BJ (cell line): Measurements from ENCODE around the gene GCK. TPM values are rescaled to one million over a fixed set of nuclear protein-coding genes. Genes with fewer than 3 reads are reported as not detected.

Source experiments
- CTCF ChIA-PET: fragments of 350-600 bp; formaldehyde crosslinking; extraction: SDS; loops from one replicate; lab custom pipeline; 2021; ENCODE audit warnings: antibody characterized with exemption, inconsistent platforms; lab: Yijun Ruan, JAX
- POLR2A ChIA-PET: fragments of 300-600 bp; sonication (Branson Sonifier 250); formaldehyde crosslinking; extraction: SDS; loops from one replicate; lab custom pipeline; 2021; ENCODE audit warnings: antibody characterized with exemption; lab: Charles Lee
- DNase-seq: peaks from one replicate; pipeline ENCODE4 v3.0.0-alpha.2; 2011; ENCODE audit warnings: low read depth
- H3K27me3 ChIP-seq: 2 replicates; pipeline ENCODE4 v1.6.0; 2011; ENCODE audit warnings: low read length; ENCODE audit not compliant: control insufficient read depth, insufficient read depth
- H3K36me3 ChIP-seq: 2 replicates; pipeline ENCODE4 v1.5.1; 2011; ENCODE audit warnings: low read length; ENCODE audit not compliant: control insufficient read depth, insufficient read depth
- H3K4me3 ChIP-seq: 2 replicates; pipeline ENCODE4 v1.5.1; 2011; ENCODE audit warnings: low read depth, mild to moderate bottlenecking, control low read depth, low read length
- CTCF ChIP-seq: IDR thresholded peaks from 2 replicates; pipeline ENCODE4 v1.5.1; 2011; ENCODE audit warnings: low read depth, mild to moderate bottlenecking, control low read depth, inconsistent platforms, low read length, moderate library complexity; ENCODE audit not compliant: insufficient read depth
- polyA plus RNA-seq: library from polyadenylated mRNA; depleted of rRNA; stranded (reverse); fragments of >200 nt; gene quantifications from 2 replicates; pipeline ENCODE4 v1.2.3, GENCODE V29; 2011

GCK gene
- polyA plus RNA-seq, 1 experiment: 0.40 TPM

- no peak for DNase-seq
- CTCF ChIA-PET: interaction anchor here (1.2 to 1.7 kb wide), 2 partner anchors 10 to 55 kb away, joined by 3 to 4 read pairs; no protein-coding TSS in a partner anchor
- Histone ChIP-seq H3K36me3 (no peaks in the 10 kb centered on the region), H3K4me3 (no peak within 1 kb of the TSS), H3K27me3 (peaks cover 5% of the 10 kb centered on the region)
- no peak for TF ChIP-seq CTCF
- POLR2A ChIA-PET: no interaction called here
These were observed 47.9 kb downstream of the GCK start, which contains the start of gene MYL7 for GRCh38 chr7:44141221-44141850. Gene MYL7, minus strand, starts transcription at chr7:44141332. Its CDS starts 27 bp downstream, at chr7:44141305.

- Histone ChIP-seq H3K4me3 (no peak overlapping the region), H3K36me3 (no peaks in the 10 kb centered on the region), H3K27me3 (peaks cover 5% of the 10 kb centered on the region)
- DNase-seq: no peak
- POLR2A ChIA-PET: no interaction called here
- CTCF ChIA-PET: no interaction called here
- TF ChIP-seq CTCF: no peak
These were observed 48.9 kb downstream of the GCK start for GRCh38 chr7:44140341-44140740.

- TF ChIP-seq CTCF: no peak
- no peak overlapping the region for H3K4me3 ChIP-seq
- H3K36me3 ChIP-seq: no peaks in the 10 kb centered on the region
- CTCF ChIA-PET: no interaction called here
- POLR2A ChIA-PET: no interaction called here
- peaks cover 3% of the 10 kb centered on the region for H3K27me3 ChIP-seq
- DNase-seq: no peak
These were observed 49.8 kb downstream of the GCK start for GRCh38 chr7:44139311-44140010.

GRCh38 chr7:44138698-44139097, 50.5 kb downstream of the GCK start:
- Histone ChIP-seq H3K36me3 (no peaks in the 10 kb centered on the region), H3K27me3 (0 out of 2 replicates have a peak, but pooled peaks cover 2% of the 10 kb centered on the region), H3K4me3 (no peak overlapping the region)
- no peak for DNase-seq
- ChIA-PET POLR2A (no interaction called here), CTCF (no interaction called here)
- no peak for TF ChIP-seq CTCF

- no peak for DNase-seq
- no peak for TF ChIP-seq CTCF
- CTCF ChIA-PET: interaction anchor here (1.1 kb wide), 1 partner anchor 13 kb away, joined by 3 read pairs; the partner anchor contains the start of gene POLD2
- POLR2A ChIA-PET: no interaction called here
- H3K36me3 ChIP-seq: no peaks in the 10 kb centered on the region
- 0 out of 2 replicates have a peak, but pooled peaks cover 2% of the 10 kb centered on the region for H3K27me3 ChIP-seq
- no peak overlapping the region for H3K4me3 ChIP-seq
These were observed 52.5 kb downstream of the GCK start for GRCh38 chr7:44136731-44137130.
